Uterus (tissue), 2 donors: ENCODE results near the gene RPS18.
"Not testable (repeated sequence)": the region's sequence is repeated elsewhere in the genome, so short reads cannot be mapped to it uniquely, and the experiment has no call there.

Source experiments
- POLR2A ChIP-seq, 2 donors: fragments of 450-650 bp; IDR thresholded peaks; one replicate each; pipeline ENCODE4 v1.6.1; 2016; ENCODE audit warnings: antibody characterized with exemption in 2 of 2, mild to moderate bottlenecking in 1 of 2, moderate library complexity in 1 of 2
- TF ChIP-seq, protein P1 (sequence below), 4 experiments: fragments of 200-600 bp in 2 of 4; fragments of 450-650 bp in 2 of 4; sonication (generic) in 2 of 4; IDR thresholded peaks; one replicate each; pipeline ENCODE4 v1.5.1; 2016 to 2019; ENCODE audit warnings: antibody characterized with exemption in 4 of 4, mild to moderate bottlenecking in 2 of 4, moderate library complexity in 1 of 4

- not testable (repeated sequence) for TF ChIP-seq POLR2A (IDR thresholded peaks at IDR 0.05)
- TF ChIP-seq, protein P1, sequence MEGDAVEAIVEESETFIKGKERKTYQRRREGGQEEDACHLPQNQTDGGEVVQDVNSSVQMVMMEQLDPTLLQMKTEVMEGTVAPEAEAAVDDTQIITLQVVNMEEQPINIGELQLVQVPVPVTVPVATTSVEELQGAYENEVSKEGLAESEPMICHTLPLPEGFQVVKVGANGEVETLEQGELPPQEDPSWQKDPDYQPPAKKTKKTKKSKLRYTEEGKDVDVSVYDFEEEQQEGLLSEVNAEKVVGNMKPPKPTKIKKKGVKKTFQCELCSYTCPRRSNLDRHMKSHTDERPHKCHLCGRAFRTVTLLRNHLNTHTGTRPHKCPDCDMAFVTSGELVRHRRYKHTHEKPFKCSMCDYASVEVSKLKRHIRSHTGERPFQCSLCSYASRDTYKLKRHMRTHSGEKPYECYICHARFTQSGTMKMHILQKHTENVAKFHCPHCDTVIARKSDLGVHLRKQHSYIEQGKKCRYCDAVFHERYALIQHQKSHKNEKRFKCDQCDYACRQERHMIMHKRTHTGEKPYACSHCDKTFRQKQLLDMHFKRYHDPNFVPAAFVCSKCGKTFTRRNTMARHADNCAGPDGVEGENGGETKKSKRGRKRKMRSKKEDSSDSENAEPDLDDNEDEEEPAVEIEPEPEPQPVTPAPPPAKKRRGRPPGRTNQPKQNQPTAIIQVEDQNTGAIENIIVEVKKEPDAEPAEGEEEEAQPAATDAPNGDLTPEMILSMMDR (IDR thresholded peaks at IDR 0.05) = not testable (repeated sequence)
Measured at GRCh38 chr6:33285214-33285613, 13.3 kb downstream of the RPS18 start.
